D721Med (cell line): ENCODE measurements around the gene LRMDA.

ENCODE experiments used
- DNase-seq: peaks from one replicate; pipeline ENCODE4 v3.0.0; 2011; ENCODE audit warnings: low spot score; ENCODE audit not compliant: insufficient read length
- FAIRE-seq: peaks from 2 replicates; lab custom pipeline; 2011; peaks lifted over from hg19 to GRCh38; lab: Jason Lieb, UNC
- TF ChIP-seq, protein P1 (sequence below): IDR thresholded peaks from 2 replicates; pipeline ENCODE4 v1.5.1; 2012; ENCODE audit warnings: mild to moderate bottlenecking, control low read depth; ENCODE audit not compliant: insufficient read depth; ENCODE audit errors: missing control alignments

LRMDA gene

DNA sequence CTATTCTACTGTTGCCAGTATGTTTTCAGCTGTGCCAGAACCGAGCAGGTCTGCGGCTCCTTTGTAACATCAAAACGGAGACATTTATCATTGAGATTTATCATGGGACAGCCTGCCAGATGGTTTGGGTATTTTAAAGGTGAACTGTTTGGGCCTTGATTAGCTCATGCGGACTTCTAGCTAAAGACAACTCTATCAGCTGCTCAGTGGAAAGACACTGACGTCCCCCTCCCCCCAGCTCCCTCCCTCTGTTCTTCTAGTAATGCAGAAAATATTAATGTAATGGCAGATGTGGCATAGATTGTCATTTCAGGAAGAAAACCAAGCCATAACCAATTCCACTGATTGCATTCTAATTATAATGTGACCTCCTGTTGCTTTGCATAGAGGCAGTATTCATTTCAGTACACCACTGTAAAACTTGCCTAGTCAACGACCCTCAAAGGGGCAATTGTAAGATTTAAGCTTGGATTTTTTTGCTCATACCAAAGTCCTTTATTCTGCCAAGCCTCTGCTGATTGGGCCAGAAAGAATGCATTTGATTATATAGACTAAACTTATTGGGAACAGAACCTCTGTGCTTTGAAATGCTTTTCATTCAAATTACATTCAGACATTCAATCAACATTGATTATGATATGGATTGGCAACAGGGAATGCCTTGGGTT lies 966.8 kb downstream of the LRMDA start:
- TF ChIP-seq, protein P1, sequence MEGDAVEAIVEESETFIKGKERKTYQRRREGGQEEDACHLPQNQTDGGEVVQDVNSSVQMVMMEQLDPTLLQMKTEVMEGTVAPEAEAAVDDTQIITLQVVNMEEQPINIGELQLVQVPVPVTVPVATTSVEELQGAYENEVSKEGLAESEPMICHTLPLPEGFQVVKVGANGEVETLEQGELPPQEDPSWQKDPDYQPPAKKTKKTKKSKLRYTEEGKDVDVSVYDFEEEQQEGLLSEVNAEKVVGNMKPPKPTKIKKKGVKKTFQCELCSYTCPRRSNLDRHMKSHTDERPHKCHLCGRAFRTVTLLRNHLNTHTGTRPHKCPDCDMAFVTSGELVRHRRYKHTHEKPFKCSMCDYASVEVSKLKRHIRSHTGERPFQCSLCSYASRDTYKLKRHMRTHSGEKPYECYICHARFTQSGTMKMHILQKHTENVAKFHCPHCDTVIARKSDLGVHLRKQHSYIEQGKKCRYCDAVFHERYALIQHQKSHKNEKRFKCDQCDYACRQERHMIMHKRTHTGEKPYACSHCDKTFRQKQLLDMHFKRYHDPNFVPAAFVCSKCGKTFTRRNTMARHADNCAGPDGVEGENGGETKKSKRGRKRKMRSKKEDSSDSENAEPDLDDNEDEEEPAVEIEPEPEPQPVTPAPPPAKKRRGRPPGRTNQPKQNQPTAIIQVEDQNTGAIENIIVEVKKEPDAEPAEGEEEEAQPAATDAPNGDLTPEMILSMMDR = no peak
- FAIRE-seq (no peak), DNase-seq (no peak)

DNA sequence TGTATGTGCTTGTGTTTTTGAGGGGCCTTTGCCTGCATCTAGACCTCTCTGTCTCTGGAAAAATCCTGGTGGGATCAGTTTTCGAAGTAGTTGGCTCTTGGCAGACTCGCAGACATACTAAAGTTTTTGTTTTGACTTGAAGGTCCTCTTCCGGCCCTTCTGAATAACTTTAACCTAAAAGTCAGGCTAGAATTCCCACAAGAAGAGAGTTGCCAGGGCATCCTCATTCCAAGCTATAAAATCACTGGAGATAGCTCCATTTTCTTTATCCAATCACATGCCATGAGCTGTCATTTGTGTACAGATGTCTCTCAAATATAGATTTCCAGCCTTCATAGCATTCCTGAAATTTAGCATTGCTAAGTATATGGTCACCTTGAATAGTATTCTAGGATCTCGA lies 967.8 kb downstream of the LRMDA start:
- DNase-seq (no peak), FAIRE-seq (no peak)
- TF ChIP-seq, protein P1 = no peak

DNA sequence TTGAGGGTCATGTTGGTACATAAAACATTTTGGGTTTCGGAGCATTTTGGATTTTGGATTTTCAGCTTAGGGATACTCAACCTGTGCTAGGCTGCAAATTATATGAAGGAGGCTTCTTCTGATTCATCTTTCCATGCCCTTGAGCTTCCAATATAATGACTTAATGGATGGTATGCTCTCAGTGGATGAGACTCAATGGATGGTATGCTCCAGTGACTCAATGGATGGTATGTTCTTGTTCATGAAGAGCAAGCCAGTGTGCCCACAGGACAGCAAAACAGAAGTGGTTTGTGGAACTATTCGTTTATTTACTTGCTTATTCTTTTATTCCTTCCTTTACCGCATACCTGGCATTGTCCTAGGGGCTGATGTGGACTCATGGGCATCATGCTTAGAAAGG lies 969.6 kb downstream of the LRMDA start:
- FAIRE-seq = no peak
- TF ChIP-seq, protein P1 = no peak
- DNase-seq = no peak

DNA sequence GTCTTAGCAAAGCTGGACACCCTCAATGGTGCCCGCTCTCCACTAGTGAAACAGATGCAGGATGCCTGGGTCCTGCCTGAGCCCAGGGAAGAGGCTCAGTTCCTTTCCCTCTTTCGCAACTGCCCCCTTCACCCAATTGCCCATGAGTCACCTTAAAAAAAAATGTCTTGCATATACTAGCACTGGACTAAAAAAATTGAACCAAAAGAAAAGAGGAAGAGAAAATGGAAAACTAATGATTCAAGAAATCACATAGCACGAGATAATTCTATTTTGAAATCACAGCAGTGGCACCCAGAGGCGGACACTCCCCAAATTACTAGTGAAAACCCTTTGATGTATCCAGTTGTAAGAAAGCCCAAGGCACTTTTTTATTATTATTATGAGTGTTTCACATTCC lies 972.5 kb downstream of the LRMDA start:
- no peak for FAIRE-seq
- no peak for DNase-seq
- TF ChIP-seq, protein P1 = no peak

DNA sequence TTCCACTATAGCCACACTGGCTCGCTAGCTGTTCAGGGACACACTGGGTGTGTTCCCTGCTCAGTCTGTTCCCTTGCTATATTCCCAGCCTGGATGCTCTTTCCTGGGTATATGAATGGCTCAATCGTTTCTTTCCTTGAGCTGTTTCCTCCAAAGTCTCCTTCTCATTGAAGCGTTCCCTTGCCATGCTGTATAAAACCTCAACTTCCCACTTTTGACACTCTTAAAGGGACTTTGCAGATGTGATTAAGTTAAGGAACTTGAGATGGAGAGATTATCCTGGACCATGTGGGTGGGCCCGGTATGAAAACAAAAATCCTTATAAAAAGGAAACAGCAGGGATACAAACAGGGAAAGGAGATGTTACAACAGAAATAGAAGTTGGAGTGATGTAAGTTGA lies 973.1 kb downstream of the LRMDA start:
- TF ChIP-seq, protein P1 = no peak
- no peak for DNase-seq
- FAIRE-seq = no peak

DNA sequence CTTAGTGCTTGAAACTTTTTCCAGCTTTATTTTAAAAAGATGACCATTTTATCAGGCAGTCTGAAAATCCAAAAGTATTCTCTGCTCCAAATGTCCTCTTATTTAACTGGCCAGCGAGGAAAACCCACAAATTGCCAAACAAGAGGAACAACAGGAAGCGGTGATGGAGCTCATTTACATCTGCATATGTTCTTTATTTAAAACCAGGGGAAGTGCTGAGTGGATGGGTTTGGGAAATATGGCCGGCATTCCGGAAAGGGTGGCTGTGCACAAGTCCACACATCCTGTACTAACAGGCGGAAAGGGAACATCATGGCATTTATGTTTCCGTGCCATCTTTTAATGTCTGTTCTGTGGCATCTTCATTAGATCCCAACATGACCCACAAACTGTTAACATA lies 974.5 kb downstream of the LRMDA start:
- TF ChIP-seq, protein P1 = no peak
- FAIRE-seq (no peak), DNase-seq (no peak)

DNA sequence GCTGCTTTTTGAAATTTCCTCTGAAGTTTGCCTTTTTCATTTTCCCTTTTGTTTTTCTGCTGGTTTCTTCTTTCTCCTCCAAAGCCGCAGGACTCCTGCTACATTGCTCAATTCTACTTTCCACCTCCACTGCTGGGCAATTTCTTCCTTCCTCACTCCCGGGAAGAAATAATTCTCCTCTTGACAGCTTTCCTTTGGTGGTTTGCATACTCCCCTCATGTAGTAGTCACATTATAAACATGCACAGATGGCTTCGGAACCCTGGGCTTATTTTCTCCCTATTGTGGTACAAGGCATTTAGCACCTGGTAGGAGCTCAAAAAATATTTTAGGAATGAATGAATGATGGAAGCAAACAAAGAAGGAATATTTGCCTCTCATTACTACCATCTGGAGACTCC lies 977.2 kb downstream of the LRMDA start:
- TF ChIP-seq, protein P1 = no peak
- FAIRE-seq = no peak

More for the DNA sequence above, 977.2 kb downstream of the LRMDA start:
- DNase-seq = no peak
